CD14-positive monocyte (primary cell): Measurements from ENCODE around the gene CRYBG3. TPM values are rescaled to one million over a fixed set of nuclear protein-coding genes. Genes with fewer than 3 reads are reported as not detected.

Source experiments
- DNase-seq, 3 donors: peaks; one replicate each; pipeline ENCODE4 v3.0.0-alpha.2; 2011 to 2022
- H2AFZ ChIP-seq: 2 replicates; pipeline ENCODE4 v1.6.0; 2012; ENCODE audit warnings: mild to moderate bottlenecking, low read depth, low read length, inconsistent platforms; ENCODE audit not compliant: insufficient read depth, poor library complexity, severe bottlenecking
- H3K27ac ChIP-seq, 2 donors: 1 replicate in 1 of 2; 2 replicates in 1 of 2; pipeline ENCODE4 v1.5.1; 2012 to 2013; ENCODE audit warnings: low read length in 2 of 2, control low read depth in 1 of 2, inconsistent platforms in 1 of 2, low read depth in 1 of 2, mild to moderate bottlenecking in 1 of 2
- H3K27me3 ChIP-seq, 2 donors: one replicate each; pipeline versions ENCODE4 v1.6.0 to v1.6.1; 2011 to 2013; ENCODE audit warnings: low read length in 2 of 2; ENCODE audit not compliant: control insufficient read depth in 2 of 2, insufficient read depth in 2 of 2
- H3K36me3 ChIP-seq, 2 donors: replicated peaks in 1 of 2; 1 replicate in 1 of 2; 2 replicates in 1 of 2; pipeline versions ENCODE4 v1.5.1 to v1.6.1; 2012 to 2013; ENCODE audit warnings: low read length in 2 of 2, control low read depth in 1 of 2, inconsistent platforms in 1 of 2, mild to moderate bottlenecking in 1 of 2; ENCODE audit not compliant: insufficient read depth in 2 of 2, control insufficient read depth in 1 of 2
- H3K4me1 ChIP-seq, 2 donors: 1 replicate in 1 of 2; 2 replicates in 1 of 2; pipeline versions ENCODE4 v1.5.1 to v1.6.1; 2012 to 2013; ENCODE audit warnings: low read length in 2 of 2, control low read depth in 1 of 2, inconsistent platforms in 1 of 2, mild to moderate bottlenecking in 1 of 2, moderate library complexity in 1 of 2; ENCODE audit not compliant: insufficient read depth in 2 of 2, control insufficient read depth in 1 of 2
- H3K4me2 ChIP-seq: replicated peaks from 2 replicates; pipeline ENCODE3; 2012; ENCODE audit warnings: low read length, moderate library complexity, mild to moderate bottlenecking; ENCODE audit not compliant: poor library complexity, severe bottlenecking; ENCODE audit errors: extremely low read depth
- H3K4me3 ChIP-seq, 3 experiments: fragments of 200-600 bp in 1 of 3; sonication (generic) in 1 of 3; replicated peaks in 1 of 3; 1 replicate in 2 of 3; 2 replicates in 1 of 3; pipeline ENCODE4 v1.5.1; 2011 to 2013; ENCODE audit warnings: low read length in 3 of 3, mild to moderate bottlenecking in 3 of 3, control low read depth in 2 of 3, low read depth in 2 of 3, inconsistent platforms in 1 of 3, moderate library complexity in 1 of 3
- H3K79me2 ChIP-seq: 2 replicates; pipeline ENCODE4 v1.6.0; 2012; ENCODE audit warnings: mild to moderate bottlenecking, control low read depth, inconsistent platforms, low read length, moderate library complexity; ENCODE audit not compliant: insufficient read depth
- H3K9ac ChIP-seq: 2 replicates; pipeline ENCODE4 v1.6.0; 2017; ENCODE audit warnings: low read length, mild to moderate bottlenecking; ENCODE audit not compliant: insufficient read depth, poor library complexity, severe bottlenecking
- H3K9me3 ChIP-seq, 2 donors: replicated peaks in 1 of 2; 1 replicate in 1 of 2; 2 replicates in 1 of 2; pipeline versions ENCODE4 v1.5.1 to v1.6.1; 2012 to 2013; ENCODE audit warnings: low read length in 2 of 2, control low read depth in 1 of 2; ENCODE audit not compliant: control insufficient read depth in 1 of 2, insufficient read depth in 1 of 2
- H4K20me1 ChIP-seq: 2 replicates; pipeline ENCODE4 v1.6.0; 2012; ENCODE audit warnings: mild to moderate bottlenecking, low read length, control low read depth, moderate library complexity; ENCODE audit not compliant: insufficient read depth
- H3K27ac Mint-ChIP-seq, 7 donors: one replicate each; pipeline ENCODE4 v1.8.0; 2020; ENCODE audit warnings: mild to moderate bottlenecking in 7 of 7, mixed read lengths in 7 of 7, moderate library complexity in 6 of 7, inconsistent platforms in 2 of 7
- H3K27me3 Mint-ChIP-seq, 3 donors: one replicate each; pipeline ENCODE4 v1.8.0; 2021 to 2022; ENCODE audit warnings: low read depth in 3 of 3, mild to moderate bottlenecking in 3 of 3, mixed read lengths in 3 of 3, moderate library complexity in 3 of 3, inconsistent platforms in 1 of 3
- H3K36me3 Mint-ChIP-seq, 2 donors: one replicate each; pipeline ENCODE4 v1.8.0; 2020; ENCODE audit warnings: mixed read lengths in 2 of 2, inconsistent platforms in 1 of 2, mild to moderate bottlenecking in 1 of 2
- H3K4me1 Mint-ChIP-seq: one replicate; pipeline ENCODE4 v1.8.0; 2020; ENCODE audit warnings: mild to moderate bottlenecking, mixed read lengths
- H3K4me3 Mint-ChIP-seq, 2 donors: one replicate each; pipeline ENCODE4 v1.8.0; 2020; ENCODE audit warnings: mild to moderate bottlenecking in 2 of 2, mixed read lengths in 2 of 2, moderate library complexity in 1 of 2
- H3K9me3 Mint-ChIP-seq, 7 donors: one replicate each; pipeline ENCODE4 v1.8.0; 2020 to 2022; ENCODE audit warnings: mixed read lengths in 7 of 7, mild to moderate bottlenecking in 6 of 7, moderate library complexity in 6 of 7, inconsistent platforms in 2 of 7
- CTCF ChIP-seq: fragments of 200-600 bp; IDR thresholded peaks from one replicate; pipeline ENCODE4 v1.8.0; 2022; ENCODE audit warnings: antibody characterized with exemption, mild to moderate bottlenecking
- WGBS: methylation state at CpG from one replicate; pipeline ENCODE4 v1.1.5; 2013; ENCODE audit warnings: missing lambda C conversion rate; ENCODE audit not compliant: insufficient coverage; 5-methylcytosine and 5-hydroxymethylcytosine counted together
- intact Hi-C, 2 donors: fragments of 100-400 bp; cut with micrococcal nuclease; formaldehyde crosslinking; loops; one replicate each; pipeline versions ENCODE4 v1.15.0 to v1.15.1; 2023
- polyA plus RNA-seq, 3 donors: library from polyadenylated mRNA; depleted of rRNA in 1 of 3; unstranded in 2 of 3; stranded (reverse) in 1 of 3; fragments of 300-500 nt in 2 of 3; fragments of >200 nt in 1 of 3; fragmentation: Illumina TruSeq in 2 of 3; gene quantifications; 1 replicate in 2 of 3; 2 replicates in 1 of 3; pipeline ENCODE4 v1.2.3, GENCODE V29; 2012 to 2021

Gene CRYBG3
- polyA plus RNA-seq, 3 donors, result 2.3 to 6.8 (median 5.3) TPM

- Mint-ChIP-seq H3K4me3 (no peak overlapping the region), H3K27ac (no peak overlapping the region)
- intact Hi-C loops, result no loop called here
These were observed 118.2 kb downstream of the CRYBG3 start for GRCh38 chr3:97940034-97940433.

GRCh38 chr3:97942801-97943546 lies 121.2 kb downstream of the CRYBG3 start:
- Histone ChIP-seq H3K4me1 (no peaks in the 10 kb centered on the region), H3K36me3 (peaks cover 90 to 93% of the 10 kb centered on the region in 2 donors), H3K9me3 (no peaks in the 10 kb centered on the region), H3K9ac (no peak overlapping the region), H4K20me1 (no peaks in the 10 kb centered on the region), H3K4me3 (no peak overlapping the region), H3K27ac (no peak overlapping the region), H3K4me2 (no peak overlapping the region), H2AFZ (no peak overlapping the region), H3K27me3 (no peaks in the 10 kb centered on the region), H3K79me2 (no peaks in the 10 kb centered on the region)
- intact Hi-C loops, result no loop called here
- no peak for TF ChIP-seq CTCF
- WGBS, result no CpG with 5 or more reads among the region's 4 CpGs
- no peaks in the 10 kb centered on the region for H3K27me3 Mint-ChIP-seq
- H3K4me1 Mint-ChIP-seq, result no peaks in the 10 kb centered on the region
- H3K4me3 Mint-ChIP-seq, result no peak overlapping the region
- peaks cover 0 to 3% (median 0%) of the 10 kb centered on the region in 7 donors for H3K9me3 Mint-ChIP-seq
- peaks cover 63 to 77% of the 10 kb centered on the region in 2 donors for H3K36me3 Mint-ChIP-seq
- H3K27ac Mint-ChIP-seq, result no peak overlapping the region
- no peak for DNase-seq

More at GRCh38 chr3:97940034-97940433, 118.2 kb downstream of the CRYBG3 start:
- H3K4me1 Mint-ChIP-seq, result no peaks in the 10 kb centered on the region
- Histone ChIP-seq H2AFZ (no peak overlapping the region), H3K79me2 (no peaks in the 10 kb centered on the region), H3K9me3 (no peaks in the 10 kb centered on the region), H3K27ac (no peak overlapping the region), H3K9ac (no peak overlapping the region), H4K20me1 (no peaks in the 10 kb centered on the region), H3K4me1 (no peaks in the 10 kb centered on the region), H3K27me3 (no peaks in the 10 kb centered on the region), H3K36me3 (peaks cover 80 to 93% of the 10 kb centered on the region in 2 donors), H3K4me3 (no peak overlapping the region), H3K4me2 (no peak overlapping the region)
- WGBS, result no CpG with 5 or more reads among the region's 1 CpG
- DNase-seq, result no peak
- H3K9me3 Mint-ChIP-seq, result peaks cover 0 to 3% (median 0%) of the 10 kb centered on the region in 7 donors
- TF ChIP-seq CTCF, result no peak
- H3K36me3 Mint-ChIP-seq, result peaks cover 63 to 78% of the 10 kb centered on the region in 2 donors
- no peaks in the 10 kb centered on the region for H3K27me3 Mint-ChIP-seq
